ENCODE results near the gene GAS2.
A peak's percentile ranks its signal among the peaks of the same experiment; 100 is the strongest.

GAS2 gene

GRCh38 chr11:22666325-22666687 lies at the start of gene GAS2:
Gene GAS2, plus strand, starts transcription at chr11:22666611. Its CDS starts 8,259 bp downstream, at chr11:22674870.
- Histone ChIP-seq H3K27me3 (ENCODE audit: control insufficient read depth, insufficient read depth, low read length) (peaks cover 23% of the 10 kb centered on the region), H3K4me3 (ENCODE audit: low read depth, low read length) (peak within 1 kb of the TSS; percentile 61), H3K9ac (ENCODE audit: low read depth, low read length) (peak within 1 kb of the TSS; percentile 80), H3K9me3 (ENCODE audit: control insufficient read depth, insufficient read depth, low read length) (no peaks in the 10 kb centered on the region), H3K4me1 (ENCODE audit: control insufficient read depth, insufficient read depth, low read length) (peaks cover 13% of the 10 kb centered on the region), H3K36me3 (ENCODE audit: control insufficient read depth, insufficient read depth, low read length) (no peaks in the 10 kb centered on the region)

GRCh38 chr11:22617868-22618267 lies 48.5 kb upstream of the GAS2 start:
- Histone ChIP-seq H3K9ac (ENCODE audit: low read depth, low read length) (no peak overlapping the region), H3K9me3 (ENCODE audit: control insufficient read depth, insufficient read depth, low read length) (no peaks in the 10 kb centered on the region), H3K4me3 (ENCODE audit: low read depth, low read length) (no peak overlapping the region), H3K27me3 (ENCODE audit: control insufficient read depth, insufficient read depth, low read length) (no peaks in the 10 kb centered on the region), H3K4me1 (ENCODE audit: control insufficient read depth, insufficient read depth, low read length) (no peaks in the 10 kb centered on the region), H3K36me3 (ENCODE audit: control insufficient read depth, insufficient read depth, low read length) (no peaks in the 10 kb centered on the region)

GRCh38 chr11:22624742-22625447 lies 41.5 kb upstream of the GAS2 start:
- Histone ChIP-seq H3K4me3 (ENCODE audit: low read depth, low read length) (peak overlapping the region; percentile 81), H3K9me3 (ENCODE audit: control insufficient read depth, insufficient read depth, low read length) (no peaks in the 10 kb centered on the region), H3K27me3 (ENCODE audit: control insufficient read depth, insufficient read depth, low read length) (no peaks in the 10 kb centered on the region), H3K9ac (ENCODE audit: low read depth, low read length) (peak overlapping the region; percentile 84), H3K4me1 (ENCODE audit: control insufficient read depth, insufficient read depth, low read length) (peaks cover 6% of the 10 kb centered on the region), H3K36me3 (ENCODE audit: control insufficient read depth, insufficient read depth, low read length) (no peaks in the 10 kb centered on the region)

GRCh38 chr11:22625448-22626287 lies 40.7 kb upstream of the GAS2 start, which contains the start of gene FANCF:
Gene FANCF, minus strand, starts transcription at chr11:22625823. Its CDS starts 13 bp downstream, at chr11:22625810.
- Histone ChIP-seq H3K9me3 (ENCODE audit: control insufficient read depth, insufficient read depth, low read length) (no peaks in the 10 kb centered on the region), H3K9ac (ENCODE audit: low read depth, low read length) (peak within 1 kb of the TSS; percentile 84), H3K36me3 (ENCODE audit: control insufficient read depth, insufficient read depth, low read length) (no peaks in the 10 kb centered on the region), H3K27me3 (ENCODE audit: control insufficient read depth, insufficient read depth, low read length) (no peaks in the 10 kb centered on the region), H3K4me3 (ENCODE audit: low read depth, low read length) (peak within 1 kb of the TSS; percentile 81), H3K4me1 (ENCODE audit: control insufficient read depth, insufficient read depth, low read length) (peaks cover 6% of the 10 kb centered on the region)

- Histone ChIP-seq H3K9me3 (ENCODE audit: control insufficient read depth, insufficient read depth, low read length) (no peaks in the 10 kb centered on the region), H3K27me3 (ENCODE audit: control insufficient read depth, insufficient read depth, low read length) (no peaks in the 10 kb centered on the region), H3K4me3 (ENCODE audit: low read depth, low read length) (peak overlapping the region; percentile 81), H3K9ac (ENCODE audit: low read depth, low read length) (no peak overlapping the region), H3K4me1 (ENCODE audit: control insufficient read depth, insufficient read depth, low read length) (peaks cover 6% of the 10 kb centered on the region), H3K36me3 (ENCODE audit: control insufficient read depth, insufficient read depth, low read length) (no peaks in the 10 kb centered on the region)
Observed at GRCh38 chr11:22626573-22627239, 39.7 kb upstream of the GAS2 start.

- Histone ChIP-seq H3K27me3 (ENCODE audit: control insufficient read depth, insufficient read depth, low read length) (no peaks in the 10 kb centered on the region), H3K9ac (ENCODE audit: low read depth, low read length) (no peak overlapping the region), H3K4me3 (ENCODE audit: low read depth, low read length) (no peak overlapping the region), H3K36me3 (ENCODE audit: control insufficient read depth, insufficient read depth, low read length) (no peaks in the 10 kb centered on the region), H3K9me3 (ENCODE audit: control insufficient read depth, insufficient read depth, low read length) (no peaks in the 10 kb centered on the region), H3K4me1 (ENCODE audit: control insufficient read depth, insufficient read depth, low read length) (peaks cover 6% of the 10 kb centered on the region)
Observed at GRCh38 chr11:22627421-22627820, 39.0 kb upstream of the GAS2 start.

GRCh38 chr11:22633354-22633902 lies 33.0 kb upstream of the GAS2 start:
- no peak overlapping the region for H3K4me3 ChIP-seq (ENCODE audit: low read depth, low read length)
- no peak overlapping the region for H3K9ac ChIP-seq (ENCODE audit: low read depth, low read length)
- H3K4me1 ChIP-seq (ENCODE audit: control insufficient read depth, insufficient read depth, low read length) = peaks cover 7% of the 10 kb centered on the region
- H3K36me3 ChIP-seq (ENCODE audit: control insufficient read depth, insufficient read depth, low read length) = no peaks in the 10 kb centered on the region
- no peaks in the 10 kb centered on the region for H3K9me3 ChIP-seq (ENCODE audit: control insufficient read depth, insufficient read depth, low read length)
- H3K27me3 ChIP-seq (ENCODE audit: control insufficient read depth, insufficient read depth, low read length) = no peaks in the 10 kb centered on the region

- Histone ChIP-seq H3K9me3 (ENCODE audit: control insufficient read depth, insufficient read depth, low read length) (no peaks in the 10 kb centered on the region), H3K4me3 (ENCODE audit: low read depth, low read length) (no peak overlapping the region), H3K4me1 (ENCODE audit: control insufficient read depth, insufficient read depth, low read length) (peaks cover 7% of the 10 kb centered on the region), H3K36me3 (ENCODE audit: control insufficient read depth, insufficient read depth, low read length) (no peaks in the 10 kb centered on the region), H3K27me3 (ENCODE audit: control insufficient read depth, insufficient read depth, low read length) (peaks cover 10% of the 10 kb centered on the region), H3K9ac (ENCODE audit: low read depth, low read length) (no peak overlapping the region)
Observed at GRCh38 chr11:22634897-22635629, 31.3 kb upstream of the GAS2 start.

GRCh38 chr11:22635689-22636088 lies 30.7 kb upstream of the GAS2 start:
- Histone ChIP-seq H3K9ac (ENCODE audit: low read depth, low read length) (no peak overlapping the region), H3K36me3 (ENCODE audit: control insufficient read depth, insufficient read depth, low read length) (no peaks in the 10 kb centered on the region), H3K27me3 (ENCODE audit: control insufficient read depth, insufficient read depth, low read length) (peaks cover 12% of the 10 kb centered on the region), H3K4me3 (ENCODE audit: low read depth, low read length) (no peak overlapping the region), H3K4me1 (ENCODE audit: control insufficient read depth, insufficient read depth, low read length) (peaks cover 11% of the 10 kb centered on the region), H3K9me3 (ENCODE audit: control insufficient read depth, insufficient read depth, low read length) (no peaks in the 10 kb centered on the region)

- H3K9ac ChIP-seq (ENCODE audit: low read depth, low read length) = no peak overlapping the region
- H3K27me3 ChIP-seq (ENCODE audit: control insufficient read depth, insufficient read depth, low read length) = peaks cover 12% of the 10 kb centered on the region
- H3K9me3 ChIP-seq (ENCODE audit: control insufficient read depth, insufficient read depth, low read length) = no peaks in the 10 kb centered on the region
- H3K4me3 ChIP-seq (ENCODE audit: low read depth, low read length) = no peak overlapping the region
- peaks cover 5% of the 10 kb centered on the region for H3K4me1 ChIP-seq (ENCODE audit: control insufficient read depth, insufficient read depth, low read length)
- H3K36me3 ChIP-seq (ENCODE audit: control insufficient read depth, insufficient read depth, low read length) = no peaks in the 10 kb centered on the region
Observed at GRCh38 chr11:22640862-22641261, 25.5 kb upstream of the GAS2 start.

GRCh38 chr11:22641559-22641958 lies 24.9 kb upstream of the GAS2 start:
- Histone ChIP-seq H3K27me3 (ENCODE audit: control insufficient read depth, insufficient read depth, low read length) (peaks cover 12% of the 10 kb centered on the region), H3K4me1 (ENCODE audit: control insufficient read depth, insufficient read depth, low read length) (peaks cover 5% of the 10 kb centered on the region), H3K9ac (ENCODE audit: low read depth, low read length) (no peak overlapping the region), H3K9me3 (ENCODE audit: control insufficient read depth, insufficient read depth, low read length) (no peaks in the 10 kb centered on the region), H3K4me3 (ENCODE audit: low read depth, low read length) (no peak overlapping the region), H3K36me3 (ENCODE audit: control insufficient read depth, insufficient read depth, low read length) (no peaks in the 10 kb centered on the region)
